ENCODE results near the gene DDX11.
"Not testable (repeated sequence)": the region's sequence is repeated elsewhere in the genome, so short reads cannot be mapped to it uniquely, and the experiment has no call there.

DDX11 gene

DNA sequence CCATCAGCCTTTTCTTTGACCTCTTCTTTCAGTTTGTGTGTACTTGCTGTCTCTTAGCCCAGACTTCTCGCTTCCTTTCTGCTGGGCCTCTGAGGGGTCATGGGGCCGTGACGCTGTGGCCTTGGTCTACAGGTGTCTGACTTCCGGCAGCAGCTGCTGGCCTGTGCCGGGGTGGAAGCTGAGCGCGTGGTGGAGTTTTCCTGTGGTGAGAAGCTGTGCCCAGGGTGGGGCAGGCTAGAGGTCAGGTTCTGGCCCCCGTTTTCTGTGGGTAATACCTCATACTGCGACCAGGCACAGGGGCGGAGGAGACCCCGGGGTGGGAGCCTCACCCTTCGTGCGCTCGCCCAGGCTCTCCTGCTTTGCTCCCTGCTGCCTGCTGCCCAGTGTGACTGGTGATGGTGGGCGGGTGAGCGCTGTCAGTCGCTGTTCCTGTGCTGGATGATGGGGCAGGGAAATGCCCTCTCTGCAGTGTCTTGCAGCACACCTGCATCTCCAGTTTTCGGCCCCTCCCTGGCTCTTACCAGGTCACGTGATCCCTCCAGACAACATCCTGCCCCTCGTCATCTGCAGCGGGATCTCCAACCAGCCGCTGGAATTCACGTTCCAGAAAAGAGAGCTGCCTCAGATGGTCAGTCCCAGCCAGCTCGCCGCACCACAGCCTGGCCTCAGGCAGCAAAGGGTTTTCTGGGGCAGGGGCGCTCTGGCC, 27.0 kb downstream of the DDX11 start:
- not testable (repeated sequence) for DNase-seq

DNA sequence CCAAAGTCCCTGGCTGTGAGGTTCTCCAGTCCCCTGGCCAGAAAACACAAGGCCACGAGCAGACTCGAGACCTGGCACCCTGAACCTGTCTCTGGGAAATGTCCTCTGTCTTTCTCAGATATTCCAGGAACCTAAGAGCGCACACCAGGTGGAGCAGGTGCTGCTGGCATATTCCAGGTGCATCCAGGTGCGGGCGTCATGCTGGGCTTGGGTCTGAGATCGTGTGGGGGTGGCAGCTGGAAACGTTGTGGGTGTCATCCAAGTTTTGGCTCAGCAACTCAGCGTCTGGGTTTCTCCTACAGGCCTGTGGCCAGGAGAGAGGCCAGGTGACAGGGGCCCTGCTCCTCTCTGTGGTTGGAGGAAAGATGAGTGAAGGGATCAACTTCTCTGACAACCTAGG, 28.5 kb downstream of the DDX11 start:
- DNase-seq, result not testable (repeated sequence)

DNA sequence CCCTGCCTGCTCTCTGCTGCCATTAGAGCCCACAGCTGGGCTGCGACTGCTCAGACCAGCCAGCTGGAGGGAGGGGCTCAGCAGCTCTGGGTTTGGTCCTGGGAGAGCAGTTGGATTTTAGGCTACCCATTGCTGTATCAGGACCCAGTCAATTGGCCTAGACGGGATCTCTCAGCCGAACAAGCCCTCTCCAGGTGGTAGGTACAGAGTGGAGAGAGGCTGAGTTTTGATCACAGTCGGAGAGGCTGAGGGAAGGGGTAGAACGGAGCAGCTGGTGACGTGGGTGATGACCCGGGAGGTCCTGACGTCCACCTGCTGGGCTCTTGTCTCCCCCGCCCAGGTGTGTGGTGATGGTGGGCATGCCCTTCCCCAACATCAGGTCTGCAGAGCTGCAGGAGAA, 28.9 kb downstream of the DDX11 start:
- DNase-seq, result not testable (repeated sequence)

DNA sequence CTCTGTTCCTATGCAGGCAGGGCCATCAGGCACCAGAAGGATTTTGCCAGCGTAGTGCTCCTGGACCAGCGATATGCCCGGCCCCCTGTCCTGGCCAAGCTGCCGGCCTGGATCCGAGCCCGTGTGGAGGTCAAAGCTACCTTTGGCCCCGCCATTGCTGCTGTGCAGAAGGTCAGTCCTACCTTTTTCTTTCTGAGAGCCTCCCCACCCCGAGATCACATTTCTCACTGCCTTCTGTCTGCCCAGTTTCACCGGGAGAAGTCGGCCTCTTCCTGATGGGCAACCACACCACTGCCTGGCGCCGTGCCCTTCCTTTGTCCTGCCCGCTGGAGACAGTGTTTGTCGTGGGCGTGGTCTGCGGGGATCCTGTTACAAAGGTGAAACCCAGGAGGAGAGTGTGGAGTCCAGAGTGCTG, 29.9 kb downstream of the DDX11 start:
- not testable (repeated sequence) for DNase-seq

DNA sequence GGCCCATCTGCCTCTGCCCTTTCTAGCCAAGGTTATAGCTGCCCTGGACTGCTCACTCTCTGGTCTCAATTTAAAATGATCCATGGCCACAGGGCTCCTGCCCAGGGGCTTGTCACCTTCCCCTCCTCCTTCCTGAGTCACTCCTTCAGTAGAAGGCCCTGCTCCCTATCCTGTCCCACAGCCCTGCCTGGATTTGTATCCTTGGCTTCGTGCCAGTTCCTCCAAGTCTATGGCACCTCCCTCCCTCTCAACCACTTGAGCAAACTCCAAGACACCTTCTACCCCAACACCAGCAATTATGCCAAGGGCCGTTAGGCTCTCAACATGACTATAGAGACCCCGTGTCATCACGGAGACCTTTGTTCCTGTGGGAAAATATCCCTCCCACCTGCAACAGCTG, 30.6 kb downstream of the DDX11 start:
- DNase-seq, result not testable (repeated sequence)

DNA sequence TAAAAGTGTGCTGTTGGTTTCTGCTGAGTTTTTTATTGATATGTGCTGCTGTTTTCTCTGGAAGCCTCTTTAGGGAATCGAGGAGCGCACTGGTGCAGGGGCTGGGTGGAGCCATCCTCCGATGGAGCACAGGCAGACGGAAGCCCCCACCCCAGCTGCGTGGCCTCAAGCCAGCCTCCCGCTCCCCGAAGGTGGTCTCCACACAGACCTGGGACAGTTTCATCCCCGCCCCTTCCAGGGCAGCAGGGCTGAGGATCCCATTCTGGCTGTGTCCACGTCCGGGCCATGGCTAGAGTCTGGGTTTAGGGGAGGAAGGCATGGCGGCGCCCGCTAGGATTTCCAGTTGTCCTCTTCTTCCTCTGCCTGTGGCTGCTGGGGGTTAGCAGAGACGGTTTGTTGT, 31.1 kb downstream of the DDX11 start:
- not testable (repeated sequence) for DNase-seq

DNA sequence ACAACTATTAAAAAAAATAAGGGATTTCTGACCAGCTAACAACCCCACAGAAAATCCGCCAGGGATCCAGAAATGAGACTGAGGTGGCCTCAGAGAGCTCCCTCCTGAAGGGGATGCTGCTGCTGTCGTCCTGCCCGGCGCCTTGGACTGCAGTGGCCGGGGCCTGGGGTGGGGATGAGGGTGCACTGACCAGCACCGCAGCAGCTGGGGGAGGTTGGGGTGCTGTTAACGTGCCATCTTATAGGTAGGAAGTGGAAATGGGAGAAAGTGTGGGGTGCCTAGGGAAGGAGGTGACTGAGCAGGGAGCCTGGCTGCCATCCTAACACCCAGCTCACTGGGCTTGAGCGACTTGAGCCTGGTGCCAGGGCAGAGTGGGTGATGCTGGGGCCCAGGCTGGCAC, 32.0 kb downstream of the DDX11 start:
- no peak for DNase-seq

DNA sequence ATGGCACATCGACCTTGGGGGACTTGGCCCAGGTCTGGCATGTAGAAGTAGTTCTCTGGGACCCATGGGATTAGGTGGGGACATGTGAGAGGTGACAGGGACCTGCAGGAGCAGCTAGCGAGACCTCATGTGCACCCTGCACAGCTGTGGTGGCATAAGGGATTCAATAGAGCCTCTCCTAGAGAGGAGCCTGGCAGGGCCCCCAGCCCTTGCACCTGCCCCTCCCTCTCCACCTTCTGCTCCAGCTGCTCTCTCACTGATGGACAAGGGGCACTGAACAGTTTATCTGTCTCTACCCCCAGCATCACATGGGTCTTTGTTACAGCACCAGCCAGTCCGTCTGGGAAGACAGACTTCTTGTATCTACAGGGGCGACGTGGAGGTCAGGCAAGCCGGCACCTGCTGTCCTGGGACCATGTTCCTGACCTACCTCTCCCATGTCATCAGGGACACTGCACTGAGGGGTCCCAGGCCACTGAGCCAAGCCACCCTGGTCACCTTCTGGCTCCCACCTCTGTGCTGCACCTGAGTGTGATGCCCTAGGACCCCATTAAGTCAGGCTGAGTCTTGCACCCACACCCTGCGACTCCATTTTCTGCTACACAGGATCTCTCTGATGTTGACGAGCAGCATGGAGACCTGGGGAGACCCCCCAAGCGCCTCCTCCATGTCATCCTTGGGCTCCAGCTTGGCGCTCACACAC, 32.6 kb downstream of the DDX11 start:
- no peak for DNase-seq

DNA sequence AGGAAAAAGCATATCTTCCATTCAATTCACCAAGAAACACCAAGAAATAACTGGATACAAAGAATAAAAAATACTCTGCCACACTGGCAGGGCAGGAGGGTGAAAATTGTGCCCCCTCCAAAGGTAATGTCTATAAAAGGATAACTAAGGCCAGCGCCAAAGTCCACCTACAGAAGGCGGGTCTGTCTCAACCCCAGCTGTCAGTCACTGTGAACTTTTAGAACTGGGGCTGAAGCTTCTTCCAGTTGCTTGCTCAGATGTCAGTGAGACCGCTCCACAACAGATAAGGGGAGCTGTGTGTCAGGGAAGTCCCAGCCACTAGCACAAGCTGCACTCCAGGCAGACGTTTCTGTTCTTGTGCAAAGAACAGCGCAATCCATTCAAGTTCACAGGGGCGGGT, 36.1 kb downstream of the DDX11 start:
- not testable (repeated sequence) for DNase-seq

DNA sequence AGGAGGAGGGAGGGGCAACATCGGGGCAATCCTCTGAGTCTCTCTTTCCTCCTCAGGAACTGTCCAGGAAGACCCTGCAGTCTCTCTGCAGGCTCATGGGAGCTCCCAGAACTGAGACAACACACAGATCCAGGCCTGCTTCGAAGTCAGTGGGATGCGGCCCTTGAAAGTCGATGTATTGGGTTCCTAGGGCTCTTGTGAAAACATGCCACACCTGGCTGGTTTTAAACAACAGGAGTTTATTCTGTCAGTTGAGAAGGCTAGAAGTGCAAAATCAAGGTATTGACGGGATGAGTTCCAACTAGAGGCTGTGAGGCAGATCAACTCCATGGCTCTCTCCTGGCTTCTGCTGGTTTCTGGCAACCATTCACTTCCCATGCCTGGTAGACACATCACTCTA, 36.6 kb downstream of the DDX11 start:
- DNase-seq, result not testable (repeated sequence)

DNA sequence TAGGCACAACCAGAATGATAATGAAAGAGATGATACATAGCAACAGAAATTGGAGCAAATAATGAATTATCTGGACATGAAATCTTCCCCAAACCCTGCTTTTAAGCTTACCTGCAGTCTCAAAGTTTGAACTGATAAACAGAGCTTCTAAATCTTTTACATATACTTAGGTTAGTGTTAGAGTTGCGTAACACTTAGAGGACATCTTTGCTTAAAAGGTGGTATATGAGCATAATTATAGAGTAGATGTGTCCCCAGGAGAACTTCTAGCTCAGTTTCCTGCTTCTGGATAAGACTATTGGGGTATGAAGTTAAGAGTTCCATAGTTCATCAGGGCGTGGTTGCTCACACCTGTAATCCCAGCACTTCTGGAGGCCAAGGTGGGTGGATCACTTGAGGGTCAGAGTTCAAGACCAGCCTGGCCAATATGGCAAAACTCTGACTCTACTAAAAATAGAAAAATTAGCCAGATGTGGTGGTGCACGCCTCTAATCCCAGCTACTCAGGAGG, 41.5 kb downstream of the DDX11 start:
- not testable (repeated sequence) for DNase-seq

DNA sequence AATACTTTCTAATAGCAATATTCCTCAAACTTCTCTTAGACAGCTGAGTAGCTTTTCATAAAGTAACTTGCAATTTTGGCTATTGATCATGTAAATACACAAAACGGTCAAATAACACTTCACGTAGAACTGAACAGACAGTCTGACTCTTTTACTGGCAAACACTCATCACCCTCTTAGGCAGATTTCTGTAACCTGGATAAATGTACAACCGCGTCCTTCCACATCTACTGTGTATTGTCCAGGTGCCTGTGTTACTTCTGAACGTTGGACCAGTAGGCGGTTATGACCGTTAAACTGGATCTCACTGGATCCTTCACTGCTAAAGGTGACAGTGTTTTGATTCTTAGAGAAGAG, 43.2 kb downstream of the DDX11 start:
- DNase-seq, result not testable (repeated sequence)

DNA sequence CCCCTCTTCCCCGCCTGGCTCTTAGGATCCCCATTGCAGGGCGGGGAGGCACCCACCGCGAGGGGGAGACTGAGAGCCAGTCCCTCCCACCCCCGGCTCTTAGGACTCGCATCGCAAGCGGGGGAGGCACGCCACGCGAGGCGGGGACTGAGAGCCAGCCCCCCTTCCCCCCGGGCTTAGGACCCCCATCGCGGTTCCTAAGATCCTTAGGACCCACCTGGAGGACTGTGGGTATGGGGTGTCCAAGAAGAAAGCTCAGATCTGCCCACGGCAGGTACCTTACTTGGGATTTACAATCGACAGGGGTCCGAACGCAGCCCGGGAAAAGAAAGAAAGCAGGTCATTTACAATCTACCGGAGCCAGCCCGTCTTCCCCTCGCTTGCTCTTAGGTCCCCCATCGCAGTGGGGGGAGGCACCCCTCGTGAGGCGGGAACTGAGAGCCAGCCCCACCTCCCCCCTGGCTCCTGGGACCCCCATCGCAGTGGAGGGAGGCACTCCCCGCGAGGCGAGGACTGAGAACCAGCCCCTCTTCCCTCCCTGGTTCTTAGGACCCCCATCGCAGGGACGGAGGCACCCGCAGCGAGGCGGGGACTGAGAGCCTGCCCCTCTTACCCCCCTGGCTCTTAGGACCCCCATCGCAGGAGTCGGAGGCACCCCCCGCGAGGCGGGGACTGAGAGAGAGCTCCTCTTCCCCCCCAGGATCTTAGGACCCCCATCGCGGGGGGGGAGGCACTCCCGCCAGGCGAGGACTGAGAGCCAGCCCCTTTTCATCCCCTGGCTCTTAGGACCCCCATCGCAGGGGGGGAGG, 43.7 kb downstream of the DDX11 start:
- DNase-seq, result peak; percentile 45

DNA sequence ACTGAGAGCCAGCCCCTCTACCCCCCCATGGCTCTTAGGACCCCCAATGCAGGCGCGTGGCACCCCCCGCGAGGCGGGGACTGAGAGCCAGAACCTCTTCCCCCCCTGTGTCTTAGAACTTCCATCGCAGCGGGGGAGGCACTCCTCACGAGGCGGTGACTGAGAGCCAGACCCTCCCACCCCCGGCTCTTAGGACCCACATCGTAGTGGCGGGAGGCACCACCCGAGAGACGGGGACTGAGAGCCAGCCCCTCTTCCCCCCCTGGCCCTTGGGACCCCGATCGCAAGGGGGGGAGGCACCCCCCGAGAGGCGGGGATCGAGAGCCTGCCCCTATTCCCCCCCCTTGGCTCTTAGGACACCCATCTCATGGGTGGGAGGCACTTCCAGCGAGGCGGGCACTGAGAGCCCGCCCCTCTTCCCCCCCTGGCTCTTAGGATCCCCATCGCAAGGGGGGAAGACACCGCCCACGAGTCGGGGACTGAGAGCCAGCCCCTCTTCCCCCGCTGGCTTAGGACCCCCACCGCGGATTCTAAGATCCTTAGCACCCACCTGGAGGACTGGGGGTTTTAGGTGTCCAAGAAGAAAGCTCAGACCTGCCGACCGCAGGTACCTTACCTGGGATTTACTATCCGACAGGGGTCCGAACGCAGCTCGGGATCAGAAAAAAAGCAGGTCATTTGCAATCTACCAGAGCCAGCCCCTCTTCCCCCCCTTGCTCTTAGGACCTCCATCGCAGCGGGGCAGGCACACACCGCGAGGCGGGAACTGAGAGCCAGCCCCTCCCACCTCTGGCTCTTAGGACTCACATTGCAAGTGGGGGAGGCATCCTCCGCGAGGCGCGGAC, 44.9 kb downstream of the DDX11 start:
- no peak for DNase-seq

DNA sequence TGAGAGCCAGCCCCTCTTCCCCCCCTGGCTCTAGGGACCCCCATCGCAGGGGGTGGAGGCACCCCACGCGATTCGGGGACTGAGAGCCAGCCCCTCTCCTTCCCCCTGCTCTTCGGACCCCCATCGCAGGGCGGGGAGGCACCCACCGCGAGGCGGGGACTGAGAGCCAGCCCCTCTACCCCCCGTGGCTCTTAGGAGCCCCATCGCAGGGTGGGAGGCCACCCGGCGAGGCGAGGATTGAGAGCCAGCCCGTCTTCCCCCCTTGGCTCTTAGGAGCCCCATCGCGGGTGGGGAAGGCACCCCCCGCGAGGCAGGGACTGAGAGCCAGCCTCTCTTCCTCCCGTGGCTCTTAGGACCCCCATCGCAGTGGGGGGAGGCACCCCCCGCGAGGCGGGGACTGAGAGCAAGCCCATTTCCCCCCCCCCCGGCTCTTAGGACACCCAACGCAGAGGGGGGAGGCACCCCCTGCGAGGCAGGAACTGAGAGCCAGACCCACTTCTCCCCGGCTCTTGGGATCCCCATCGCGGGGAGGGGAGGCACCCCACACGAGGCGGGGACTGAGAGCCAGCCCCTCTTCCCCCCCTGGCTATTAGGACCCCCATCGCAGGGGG, 45.6 kb downstream of the DDX11 start:
- no peak for DNase-seq

DNA sequence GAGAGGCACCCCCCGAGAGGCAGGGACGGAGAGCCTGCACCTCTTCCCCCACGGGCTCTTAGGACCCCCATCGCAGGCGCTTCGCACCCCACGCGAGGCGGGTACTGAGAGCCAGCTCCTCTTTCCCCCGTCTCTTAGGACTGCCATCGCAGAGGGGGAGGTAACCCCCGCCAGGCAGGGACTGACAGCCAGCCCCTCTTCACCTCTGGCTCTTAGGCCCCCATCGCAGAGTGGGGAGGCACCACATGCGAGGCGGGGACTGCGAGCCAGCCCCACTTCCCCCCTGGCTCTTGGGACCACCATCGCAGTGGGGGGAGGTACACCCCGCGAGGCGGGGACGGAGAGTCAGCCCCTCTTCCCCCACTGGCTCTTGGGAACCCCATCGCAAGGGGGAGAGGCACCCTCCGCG, 46.1 kb downstream of the DDX11 start:
- no peak for DNase-seq

DNA sequence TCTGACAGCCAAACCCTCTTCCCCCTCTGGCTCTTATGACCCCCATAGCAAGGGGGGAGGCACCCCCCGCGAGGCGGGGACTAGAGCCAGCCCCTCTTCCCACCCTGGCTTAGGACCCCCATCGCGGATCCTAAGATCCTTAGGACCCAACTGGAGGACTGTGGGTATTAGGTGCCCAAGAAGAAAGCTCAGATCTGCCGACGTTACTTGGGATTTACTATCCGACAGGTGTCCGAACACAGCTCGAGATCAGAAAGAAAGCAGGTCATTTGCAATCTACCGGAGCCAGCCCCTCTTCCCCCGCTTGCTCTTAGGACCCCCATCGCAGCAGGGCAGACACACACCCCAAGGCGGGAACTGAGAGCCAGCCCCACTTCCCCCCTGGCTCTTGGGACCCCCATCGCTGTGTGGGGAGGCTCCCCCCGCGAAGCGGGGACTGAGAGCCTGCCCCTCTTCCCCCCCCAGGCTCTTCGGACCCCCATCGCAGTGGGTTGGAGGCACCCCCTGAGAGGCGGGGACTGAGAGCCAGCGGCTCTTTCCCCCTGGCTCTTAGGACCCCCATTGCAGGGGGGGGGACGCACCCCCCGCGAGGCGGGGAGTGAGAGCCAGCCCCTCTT, 46.8 kb downstream of the DDX11 start:
- no peak for DNase-seq

DNA sequence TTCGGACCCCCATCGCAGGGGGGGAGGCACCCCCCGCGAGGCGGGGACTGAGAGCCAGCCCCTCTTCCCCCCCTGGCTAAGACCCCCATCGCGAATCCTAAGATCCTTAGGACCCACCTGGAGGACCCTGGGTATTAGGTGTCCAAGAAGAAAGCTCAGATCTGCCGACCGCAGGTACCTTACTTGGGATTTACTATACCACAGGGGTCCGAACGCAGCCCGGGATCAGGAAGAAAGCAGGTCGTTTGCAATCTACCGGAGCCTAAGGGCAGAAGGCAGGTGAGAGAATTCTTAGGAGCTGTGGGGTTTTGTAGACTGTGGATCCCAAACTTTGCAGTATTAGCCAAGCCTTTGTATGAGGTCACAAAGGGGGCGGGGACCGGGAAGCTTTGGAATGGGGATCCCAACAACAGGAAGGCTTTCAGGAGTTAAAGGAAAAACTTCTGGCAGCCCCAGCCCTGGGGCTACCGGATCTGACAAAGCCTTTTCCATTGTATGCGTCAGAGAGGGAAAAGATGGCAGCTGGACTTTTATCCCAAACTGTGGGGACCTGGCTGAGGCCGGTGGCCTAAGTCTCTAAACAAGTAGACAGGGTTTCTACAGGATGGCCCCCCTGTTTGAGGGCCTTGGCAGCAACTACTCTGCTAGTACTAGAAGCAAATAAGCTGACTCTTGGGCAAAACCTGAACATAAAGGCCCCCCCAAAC, 47.5 kb downstream of the DDX11 start:
- not testable (repeated sequence) for DNase-seq

DNA sequence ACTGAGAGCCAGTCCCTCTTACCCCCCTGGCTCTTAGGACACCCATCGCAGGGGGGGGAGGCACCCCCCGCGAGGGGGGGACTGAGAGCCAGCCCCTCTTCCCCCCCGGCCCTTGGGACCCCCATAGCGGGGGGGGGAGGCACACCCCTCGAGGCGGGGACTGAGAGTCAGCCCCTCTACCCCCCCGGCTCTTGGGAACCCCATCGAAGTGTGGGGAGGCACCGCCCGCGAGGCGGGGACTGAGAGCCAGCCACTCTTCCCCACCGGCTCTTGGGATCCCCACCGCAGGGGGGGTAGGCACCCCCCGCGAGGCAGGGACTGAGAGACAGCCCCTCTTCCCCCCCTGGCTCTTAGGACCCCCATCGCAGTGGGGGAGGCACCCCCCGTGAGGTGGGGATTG, 48.8 kb downstream of the DDX11 start:
- no peak for DNase-seq

DNA sequence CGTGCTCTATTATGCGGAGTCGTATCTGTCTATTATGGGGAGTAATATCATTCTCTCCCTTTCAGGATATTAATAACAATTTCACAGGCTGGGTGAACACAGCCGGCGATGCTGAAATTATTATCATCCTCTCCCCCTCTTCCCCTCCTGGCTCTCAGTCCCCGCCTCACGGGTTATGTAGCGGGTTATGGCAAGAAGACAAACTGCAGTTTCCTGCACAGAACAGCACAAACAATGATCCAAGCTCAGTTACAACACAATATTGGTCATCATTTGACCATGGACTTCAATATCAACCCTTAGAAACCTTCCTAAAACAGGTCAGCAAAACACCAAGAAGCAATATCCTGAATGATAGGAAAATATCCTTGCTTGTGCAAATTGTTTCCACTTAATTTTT, 50.5 kb downstream of the DDX11 start:
- DNase-seq, result not testable (repeated sequence)

DNA sequence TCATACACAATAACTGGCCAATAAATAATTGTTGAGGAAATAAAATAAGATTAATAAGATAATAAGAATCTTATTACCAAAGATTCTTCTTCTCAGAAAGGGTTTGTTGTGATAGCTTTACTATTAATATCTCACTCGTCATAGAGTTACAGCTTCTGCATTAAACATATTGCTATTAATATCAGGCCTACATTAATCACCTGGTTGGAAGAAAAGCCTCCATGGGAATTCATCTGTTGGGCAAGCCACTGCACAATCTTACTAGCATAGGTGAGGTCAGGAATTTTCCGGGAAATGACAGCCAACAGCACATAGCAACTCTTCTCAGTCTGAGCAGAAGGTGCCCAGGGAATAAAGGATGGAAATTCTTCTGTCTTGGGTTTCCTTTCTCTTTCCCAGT, 51.5 kb downstream of the DDX11 start:
- DNase-seq, result not testable (repeated sequence)
